HUDEP-2 (cell line): Measurements from ENCODE around the gene NUB1.

Experiments
- DNase-seq, 76 experiments: peaks; one replicate each; lab custom pipeline; 2025; ENCODE audit not compliant: unreplicated experiment in 76 of 76; lab: John Stamatoyannopoulos, UW

Gene NUB1

DNA sequence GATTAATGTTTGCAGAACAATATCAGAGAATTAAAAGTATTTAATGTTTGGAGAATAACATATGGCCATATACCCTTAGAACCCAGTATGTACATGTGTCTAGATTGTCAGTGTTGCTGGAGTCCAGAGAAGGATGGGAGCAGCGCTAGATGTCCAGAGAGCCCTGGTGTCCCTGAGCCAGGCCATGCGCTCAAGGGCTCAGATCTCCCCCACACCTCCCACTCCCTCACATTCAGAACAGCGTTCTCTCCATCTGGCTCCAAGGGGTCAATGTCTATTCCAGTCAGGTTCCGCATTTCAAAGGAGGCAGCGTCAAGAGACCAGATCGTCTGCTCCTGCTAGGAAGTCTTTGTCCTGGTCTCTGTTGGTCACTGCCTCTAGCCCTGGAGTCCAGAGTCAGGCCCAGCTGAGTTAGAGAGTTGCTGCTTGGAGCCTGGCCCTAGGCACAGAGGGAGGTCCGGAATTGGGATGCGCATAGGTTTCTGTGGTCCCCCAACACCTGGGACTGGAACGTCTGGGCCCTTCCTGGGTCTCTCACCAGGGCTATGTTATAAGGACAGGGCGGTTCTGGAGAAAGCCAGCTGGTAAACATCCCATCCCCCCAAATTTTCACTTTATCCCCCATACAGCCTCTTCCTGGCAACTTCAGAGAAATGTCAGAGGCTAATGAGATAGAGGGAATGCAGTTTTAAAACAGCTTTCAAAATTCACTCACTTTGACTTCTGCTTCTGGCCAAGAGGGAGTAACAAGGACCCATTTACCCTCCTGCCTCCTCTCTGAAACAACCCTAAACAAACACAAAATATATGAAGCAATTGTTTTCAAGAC lies 74.7 kb downstream of the NUB1 start:
- DNase-seq: no peak

DNA sequence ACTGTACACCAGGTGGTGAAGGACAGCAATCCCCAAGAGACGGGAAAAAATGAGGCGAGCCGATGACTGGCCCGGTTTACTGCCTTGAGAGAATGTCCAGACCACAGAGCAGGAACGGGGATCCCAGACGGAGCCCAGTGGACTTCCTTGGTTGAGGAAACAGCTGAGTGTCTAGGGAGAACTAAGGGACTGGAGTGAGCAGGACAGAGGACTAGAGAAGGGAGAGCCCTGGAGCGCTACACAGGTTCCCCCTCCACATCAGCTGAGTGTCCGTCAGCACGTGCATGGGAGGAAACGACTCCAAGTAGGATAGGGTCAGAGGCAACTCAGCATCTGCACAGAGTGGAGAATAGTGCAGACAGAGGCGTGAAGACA lies 75.3 kb downstream of the NUB1 start:
- DNase-seq: no peak

DNA sequence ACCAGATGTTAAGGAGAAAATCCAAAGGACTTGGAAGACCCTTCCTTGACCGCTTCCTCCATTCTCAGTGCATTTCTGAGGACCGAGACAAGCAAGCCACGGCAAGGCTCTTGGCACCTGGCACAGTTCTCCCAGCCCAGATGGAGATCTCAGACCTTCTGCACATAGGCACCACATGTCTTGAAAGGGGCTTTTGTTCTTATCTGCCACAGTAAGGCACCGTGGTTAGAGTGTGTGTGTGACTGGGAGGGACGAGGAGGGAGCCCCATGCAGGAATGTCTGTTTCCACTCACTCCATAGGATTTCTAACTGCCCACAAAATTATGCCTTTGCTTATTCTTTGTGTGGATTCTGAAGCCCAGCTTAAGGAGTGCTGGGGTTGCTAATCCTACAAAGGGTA lies 78.5 kb downstream of the NUB1 start:
- no peak for DNase-seq

DNA sequence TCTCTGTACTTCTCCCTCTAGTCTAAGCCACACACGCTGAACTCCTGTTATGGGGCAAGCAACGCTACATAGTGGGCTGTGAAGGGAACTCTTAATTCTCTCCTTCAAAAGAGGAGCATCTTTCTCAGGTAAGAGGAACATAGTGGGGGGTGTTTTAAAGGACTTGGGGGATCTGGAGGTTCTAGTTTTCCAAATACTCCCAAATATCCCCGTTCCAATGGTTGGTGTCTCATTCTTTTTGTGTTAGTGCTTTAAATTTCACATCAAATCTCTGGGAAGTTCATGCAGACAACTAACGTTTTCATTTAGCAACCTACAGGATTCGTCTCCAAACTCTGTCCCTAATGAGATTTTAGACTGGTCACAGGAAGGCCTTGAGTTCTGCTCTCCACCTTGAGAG lies 80.6 kb downstream of the NUB1 start:
- DNase-seq: no peak

DNA sequence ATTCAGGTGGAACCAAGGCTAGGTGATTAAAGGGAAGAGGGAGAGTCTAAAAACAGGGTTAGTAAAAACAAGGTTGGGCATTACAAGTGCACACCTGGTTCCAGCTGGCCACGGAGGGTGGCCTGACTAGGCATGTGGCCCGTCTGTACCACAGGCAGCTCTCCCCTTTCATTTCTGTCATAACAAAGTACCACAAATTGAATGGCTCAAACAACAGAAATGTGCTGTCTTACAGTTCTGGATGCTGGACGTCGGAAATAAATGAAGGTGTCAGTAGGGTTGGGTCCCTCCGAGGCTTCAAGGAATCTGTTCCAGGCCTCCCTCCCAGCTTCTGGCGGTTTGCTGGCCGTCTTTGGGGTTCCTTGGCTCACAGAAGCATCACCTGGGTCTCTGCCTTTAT lies 81.6 kb downstream of the NUB1 start:
- DNase-seq: no peak

DNA sequence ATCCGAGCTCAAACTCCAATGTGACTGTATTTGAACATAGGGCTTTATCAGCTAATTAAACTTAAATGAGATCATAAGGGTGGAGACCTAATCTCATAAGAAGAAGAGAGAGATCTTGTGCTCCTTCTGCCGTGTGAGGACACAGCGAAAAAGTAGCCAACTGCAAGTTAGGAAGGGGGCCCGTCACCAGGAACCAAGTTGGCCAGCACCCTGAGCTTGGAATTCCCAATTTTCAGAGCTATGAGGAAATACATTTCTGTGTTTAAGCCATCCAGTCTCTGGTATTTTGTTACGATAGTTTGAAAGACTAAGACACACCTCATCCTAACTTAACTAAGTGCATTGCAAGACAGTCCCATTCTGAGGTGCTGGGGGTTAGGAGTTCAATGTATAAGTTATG lies 82.3 kb downstream of the NUB1 start:
- DNase-seq: no peak

DNA sequence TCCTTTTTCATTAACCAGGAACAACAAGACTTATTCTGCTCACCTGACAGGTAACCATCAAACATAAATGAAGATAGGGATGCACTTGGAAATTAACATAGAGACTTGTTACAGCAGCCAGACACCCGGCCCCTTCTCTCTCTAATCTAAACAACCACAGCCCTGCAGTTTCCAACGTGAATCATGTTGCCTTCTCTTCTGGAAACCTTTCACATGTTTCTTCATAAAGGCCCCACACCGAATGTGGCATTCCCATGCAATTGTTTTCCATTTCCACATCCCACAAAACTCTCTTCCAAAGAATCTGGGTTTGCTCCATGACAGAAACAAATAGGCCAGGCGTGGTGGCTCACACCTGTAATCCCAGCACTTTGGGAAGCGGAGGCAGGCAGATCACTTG lies 83.2 kb downstream of the NUB1 start:
- no peak for DNase-seq

DNA sequence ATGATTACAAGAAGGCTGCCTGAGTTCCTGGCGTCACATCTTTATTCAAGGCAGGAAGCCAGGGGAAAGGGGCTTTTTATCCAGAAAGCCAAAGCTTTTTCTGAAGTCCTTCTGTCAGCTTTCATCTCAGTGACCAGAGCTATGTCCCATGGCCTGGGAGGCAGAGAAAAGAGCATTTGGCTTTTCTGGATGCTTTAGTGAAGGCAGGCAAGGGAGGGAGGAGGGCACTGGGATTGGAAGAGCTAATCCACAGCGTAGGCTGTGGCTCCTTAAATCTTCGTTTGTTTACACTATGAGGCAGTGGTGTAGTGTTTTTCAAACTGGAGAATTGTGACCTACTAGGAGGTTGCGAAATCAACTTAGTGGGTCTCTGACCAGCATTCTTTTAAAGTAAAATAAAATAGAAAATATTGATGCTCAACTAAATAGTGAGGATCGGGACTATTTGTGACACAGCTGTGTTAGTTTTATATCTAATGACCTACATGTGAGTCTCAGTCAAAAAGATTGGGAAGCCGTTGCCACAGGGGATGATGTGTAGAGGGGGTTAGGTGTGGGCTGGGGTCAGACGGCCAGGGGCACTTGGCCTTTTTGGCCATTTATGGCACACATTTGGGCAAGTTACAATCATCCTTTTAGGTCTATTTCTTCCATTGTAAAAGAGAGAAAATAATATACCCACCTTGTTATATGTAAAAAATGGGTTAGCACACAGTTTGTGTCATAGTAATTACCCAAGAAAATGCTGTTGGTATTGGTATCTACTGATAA lies 84.2 kb downstream of the NUB1 start:
- no peak for DNase-seq

DNA sequence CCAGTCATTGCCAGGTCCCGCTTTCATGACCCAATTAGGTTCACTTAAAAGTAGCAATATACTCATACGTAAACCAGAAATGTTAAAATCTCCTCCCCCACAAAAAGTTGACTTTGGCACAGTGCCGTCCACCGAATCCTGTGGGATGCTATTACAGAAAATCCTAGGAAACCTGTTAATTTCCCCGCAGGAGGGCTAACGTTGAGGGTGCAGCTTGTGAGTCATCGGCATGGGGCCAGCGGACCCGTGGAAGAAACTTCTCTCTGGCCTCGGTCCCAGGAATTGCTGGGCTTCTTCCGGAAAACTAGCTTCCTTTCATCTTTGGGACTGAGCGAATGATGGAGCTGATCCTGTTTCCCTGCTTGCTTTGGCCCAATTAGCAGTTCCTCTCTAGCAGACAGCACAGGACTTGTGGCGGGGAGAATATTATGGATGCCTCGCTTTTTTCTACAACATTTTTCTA lies 84.9 kb downstream of the NUB1 start:
- DNase-seq: no peak

DNA sequence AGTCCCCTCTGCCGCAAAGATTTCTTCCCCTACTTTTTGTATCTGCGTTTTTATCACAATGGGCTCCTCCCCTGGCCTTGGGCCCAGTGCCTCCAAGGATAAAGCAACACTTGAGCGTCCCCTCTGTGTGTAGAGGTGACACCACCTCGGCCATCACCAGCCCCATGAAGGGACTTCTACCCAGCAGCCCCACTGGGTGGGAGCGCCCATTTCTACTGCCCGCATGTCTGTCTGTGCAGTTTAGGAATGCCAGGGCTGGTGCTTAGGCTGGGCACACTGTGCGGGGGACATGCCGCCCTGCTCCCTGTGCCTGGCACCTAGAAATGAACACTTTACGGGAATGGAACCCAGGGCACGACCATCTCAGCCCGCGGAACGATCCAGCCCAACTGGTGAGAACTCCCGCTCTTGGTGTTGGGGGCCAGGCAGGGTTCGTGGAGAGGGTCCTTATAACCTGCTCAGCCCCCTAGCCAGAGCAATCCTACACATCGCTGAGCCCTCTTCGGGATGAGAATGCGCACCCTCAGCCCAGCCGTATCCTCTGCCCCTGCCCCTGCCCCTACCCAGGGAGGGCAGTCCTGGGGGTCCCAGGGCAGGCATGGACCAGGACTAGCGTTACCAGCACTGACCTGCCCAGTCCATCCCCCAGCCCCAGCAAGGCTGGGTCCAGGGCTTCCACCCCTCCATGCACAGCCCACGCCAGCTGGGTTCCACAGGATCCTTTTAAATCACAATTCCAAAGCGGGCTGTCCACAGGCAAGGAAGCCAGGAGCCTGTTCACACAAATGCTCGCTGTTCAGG lies 85.5 kb downstream of the NUB1 start:
- no peak for DNase-seq

DNA sequence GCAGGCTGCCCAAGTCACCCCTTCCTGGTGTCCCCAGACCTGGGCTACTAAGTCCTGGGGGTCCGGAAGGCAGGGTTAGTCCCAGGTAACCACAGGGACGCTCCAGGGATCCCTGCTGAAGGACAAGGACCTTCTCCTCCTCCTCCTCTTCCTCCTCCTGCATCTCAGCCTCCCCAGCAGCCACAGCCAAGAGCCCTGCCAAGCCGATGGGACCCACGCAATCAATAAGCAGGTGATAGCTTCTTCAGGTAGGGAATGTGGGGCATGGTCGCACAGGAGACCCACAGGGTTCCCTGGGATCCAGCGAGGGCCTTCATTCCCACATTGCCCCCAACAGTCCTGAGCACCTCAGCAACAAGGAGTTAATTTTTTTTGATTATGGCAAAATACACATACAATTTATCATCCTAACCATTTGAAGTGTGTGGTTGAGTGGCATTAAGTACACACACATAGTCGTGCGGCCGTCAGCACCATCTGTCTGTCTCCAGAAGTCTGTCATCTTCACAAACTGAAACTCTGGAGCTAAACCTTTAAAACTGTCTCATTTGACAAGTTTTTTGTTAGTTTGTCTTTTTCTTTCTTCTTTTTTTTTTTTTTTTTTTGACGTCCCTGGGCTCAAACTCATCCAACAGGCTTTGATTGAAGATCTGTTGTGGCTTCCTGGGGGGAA lies 86.2 kb downstream of the NUB1 start:
- DNase-seq: no peak
